GM18508 (cell line): ENCODE measurements around the gene SDR9C7.
"Not testable (repeated sequence)": the region's sequence is repeated elsewhere in the genome, so short reads cannot be mapped to it uniquely, and the experiment has no call there.

ENCODE experiments used
- ATAC-seq: cut with Tn5 transposase; IDR thresholded peaks from one replicate; pipeline ENCODE4 v1.9.1; 2021; ENCODE audit warnings: moderate number of reproducible peaks; ENCODE audit not compliant: insufficient read depth, unreplicated experiment

Gene SDR9C7

GRCh38 chr12:56933826-56934625 is at the start of gene SDR9C7:
Gene SDR9C7 (minus strand): TSS chr12:56934408. CDS start chr12:56934261, 147 bp downstream.
- no peak for ATAC-seq

GRCh38 chr12:56983386-56983785 is 49.2 kb upstream of the SDR9C7 start:
- no peak for ATAC-seq

- ATAC-seq = not testable (repeated sequence)
Observed at GRCh38 chr12:56982578-56983236, 48.5 kb upstream of the SDR9C7 start.

GRCh38 chr12:56980941-56981530 is 46.8 kb upstream of the SDR9C7 start:
- ATAC-seq = no peak

- no peak for ATAC-seq
Observed at GRCh38 chr12:56980268-56980667, 46.1 kb upstream of the SDR9C7 start.

- no peak for ATAC-seq
Observed at GRCh38 chr12:56979628-56980027, 45.4 kb upstream of the SDR9C7 start.

GRCh38 chr12:56978397-56979138 is 44.4 kb upstream of the SDR9C7 start:
- ATAC-seq = no peak

- not testable (repeated sequence) for ATAC-seq
Observed at GRCh38 chr12:56977361-56977760, 43.2 kb upstream of the SDR9C7 start.

GRCh38 chr12:56974224-56974623 is 40.0 kb upstream of the SDR9C7 start:
- not testable (repeated sequence) for ATAC-seq

- ATAC-seq = not testable (repeated sequence)
Observed at GRCh38 chr12:56968910-56969309, 34.7 kb upstream of the SDR9C7 start.

- not testable (repeated sequence) for ATAC-seq
Observed at GRCh38 chr12:56965997-56966642, 31.9 kb upstream of the SDR9C7 start.

GRCh38 chr12:56965124-56965523 is 30.9 kb upstream of the SDR9C7 start:
- ATAC-seq = not testable (repeated sequence)

- not testable (repeated sequence) for ATAC-seq
Observed at GRCh38 chr12:56963557-56963956, 29.3 kb upstream of the SDR9C7 start.

GRCh38 chr12:56962247-56962646 is 28.0 kb upstream of the SDR9C7 start:
- ATAC-seq = not testable (repeated sequence)

- ATAC-seq = no peak
Observed at GRCh38 chr12:56958422-56958821, 24.2 kb upstream of the SDR9C7 start.

GRCh38 chr12:56957229-56958052 is 23.2 kb upstream of the SDR9C7 start, which contains the start of gene RDH16:
Gene RDH16 (minus strand): TSS chr12:56957608. CDS start chr12:56957462, 146 bp downstream.
- ATAC-seq = no peak

- ATAC-seq = no peak
Observed at GRCh38 chr12:56955631-56956256, 21.5 kb upstream of the SDR9C7 start.

- no peak for ATAC-seq
Observed at GRCh38 chr12:56954958-56955355, 20.7 kb upstream of the SDR9C7 start.
